Ishikawa (cell line): Measurements from ENCODE around the gene LMF2.

Source experiments
- CEBPB ChIP-seq: IDR thresholded peaks from 2 replicates; pipeline ENCODE4 v1.6.1; 2012
- CREB1 ChIP-seq: IDR thresholded peaks from 2 replicates; pipeline ENCODE4 v1.6.1; 2012; ENCODE audit warnings: low read depth
- EGR1 ChIP-seq: IDR thresholded peaks from 2 replicates; pipeline ENCODE4 v1.6.1; 2012
- EP300 ChIP-seq: IDR thresholded peaks from 2 replicates; pipeline ENCODE4 v1.6.1; 2012; ENCODE audit warnings: borderline replicate concordance
- FOXM1 ChIP-seq: IDR thresholded peaks from 2 replicates; pipeline ENCODE4 v1.6.1; 2012; ENCODE audit warnings: low read depth, borderline replicate concordance
- MAX ChIP-seq: IDR thresholded peaks from 2 replicates; pipeline ENCODE4 v1.6.1; 2012
- NFIC ChIP-seq: IDR thresholded peaks from 2 replicates; pipeline ENCODE4 v1.6.1; 2012
- RAD21 ChIP-seq: IDR thresholded peaks from 2 replicates; pipeline ENCODE4 v1.6.1; 2012; ENCODE audit warnings: low read depth
- REST ChIP-seq: IDR thresholded peaks from 2 replicates; pipeline ENCODE4 v1.6.1; 2012; ENCODE audit warnings: low read depth, mild to moderate bottlenecking
- TAF1 ChIP-seq: IDR thresholded peaks from 2 replicates; pipeline ENCODE4 v1.6.1; 2012; ENCODE audit warnings: low read depth, mild to moderate bottlenecking
- TCF12 ChIP-seq: IDR thresholded peaks from 2 replicates; pipeline ENCODE4 v1.6.1; 2012; ENCODE audit warnings: low read depth
- TEAD4 ChIP-seq: IDR thresholded peaks from 2 replicates; pipeline ENCODE4 v1.6.1; 2012
- USF1 ChIP-seq: IDR thresholded peaks from 2 replicates; pipeline ENCODE4 v1.6.1; 2012
- YY1 ChIP-seq: IDR thresholded peaks from 2 replicates; pipeline ENCODE4 v1.6.1; 2012; ENCODE audit warnings: low read depth
- ZBTB7A ChIP-seq: IDR thresholded peaks from 2 replicates; pipeline ENCODE4 v1.6.1; 2012; ENCODE audit warnings: low read depth

Gene LMF2

GRCh38 chr22:50487290-50488005, 20.1 kb downstream of the LMF2 start:
- TF ChIP-seq CEBPB: no peak
- TF ChIP-seq MAX: no peak
- TF ChIP-seq ZBTB7A: 0 out of 2 replicates have a peak, but pooled peaks have one; percentile 17
- TF ChIP-seq FOXM1: no peak
- no peak for TF ChIP-seq RAD21
- TF ChIP-seq NFIC: no peak
- TF ChIP-seq TEAD4: no peak
- no peak for TF ChIP-seq TCF12
- TF ChIP-seq YY1: no peak

GRCh38 chr22:50486561-50487289, 20.8 kb downstream of the LMF2 start, which contains the start of gene MIOX:
MIOX (plus strand) TSS chr22:50486859; CDS start chr22:50486898, 39 bp downstream.
- TF ChIP-seq RAD21 (no peak), ZBTB7A (0 out of 2 replicates have a peak, but pooled peaks have one; percentile 2)

- TF ChIP-seq RAD21 (no peak), CREB1 (no peak), NFIC (peak; percentile 73), USF1 (peak; percentile 76), EGR1 (no peak), TEAD4 (0 out of 2 replicates have a peak, but pooled peaks have one; percentile 1), MAX (peak; percentile 45), TAF1 (no peak), YY1 (no peak), CEBPB (no peak), EP300 (no peak), FOXM1 (no peak), ZBTB7A (peak; percentile 86), TCF12 (0 out of 2 replicates have a peak, but pooled peaks have one; percentile 34), REST (no peak)
Observed at GRCh38 chr22:50485221-50486131, 22.0 kb downstream of the LMF2 start.

GRCh38 chr22:50483977-50484853, 23.3 kb downstream of the LMF2 start:
- TF ChIP-seq CEBPB (no peak), TEAD4 (no peak), TCF12 (no peak), RAD21 (no peak), FOXM1 (no peak), TAF1 (no peak), USF1 (peak; percentile 85), MAX (peak; percentile 81), ZBTB7A (0 out of 2 replicates have a peak, but pooled peaks have one; percentile 51), EP300 (no peak; the same call in 1 of the 2 replicates), CREB1 (no peak)

GRCh38 chr22:50483556-50483955, 23.9 kb downstream of the LMF2 start:
- no peak for TF ChIP-seq TCF12

- no peak for TF ChIP-seq REST
- no peak for TF ChIP-seq TEAD4
- no peak for TF ChIP-seq RAD21
- no peak for TF ChIP-seq NFIC
- no peak for TF ChIP-seq USF1
- TF ChIP-seq MAX: no peak
- no peak for TF ChIP-seq EP300
- TF ChIP-seq FOXM1: no peak
- no peak for TF ChIP-seq TCF12
- no peak for TF ChIP-seq TAF1
Observed at GRCh38 chr22:50483106-50483505, 24.4 kb downstream of the LMF2 start.
